GM12891 (cell line): ENCODE data around the gene ARHGAP5.

Experiments
- PAX5 ChIP-seq: IDR thresholded peaks from 2 replicates; pipeline ENCODE4 v1.6.1; 2011; ENCODE audit warnings: low read length, moderate library complexity, mild to moderate bottlenecking; ENCODE audit not compliant: insufficient read depth, severe bottlenecking
- POLR2A ChIP-seq: IDR thresholded peaks from 2 replicates; pipeline ENCODE4 v1.6.1; 2011; ENCODE audit warnings: low read depth, low read length, control low read depth
- POLR2AphosphoS5 ChIP-seq: IDR thresholded peaks from 2 replicates; pipeline ENCODE4 v1.6.1; 2011; ENCODE audit warnings: low read depth, low read length, control low read depth
- POU2F2 ChIP-seq: IDR thresholded peaks from 2 replicates; pipeline ENCODE4 v1.6.1; 2011; ENCODE audit warnings: low read depth, mild to moderate bottlenecking, control low read depth, low read length, moderate library complexity
- SPI1 ChIP-seq: IDR thresholded peaks from 2 replicates; pipeline ENCODE4 v1.6.1; 2011; ENCODE audit warnings: low read depth, low read length, control low read depth
- TAF1 ChIP-seq: IDR thresholded peaks from 2 replicates; pipeline ENCODE4 v1.6.1; 2011; ENCODE audit warnings: low read depth, low read length, control low read depth

- TF ChIP-seq POLR2A (no peak), POLR2AphosphoS5 (no peak), TAF1 (no peak), PAX5 (no peak), POU2F2 (no peak), SPI1 (no peak)
Observed at GRCh38 chr14:32085182-32085844, 8.2 kb downstream of the ARHGAP5 start.
